Hepatocyte (in vitro differentiated cells): Measurements from ENCODE around the gene MIF. TPM values are rescaled to one million over a fixed set of nuclear protein-coding genes. Genes with fewer than 3 reads are reported as not detected.
A peak's percentile ranks its signal among the peaks of the same experiment; 100 is the strongest.

Source experiments
- DNase-seq: peaks from one replicate; pipeline ENCODE4 v3.0.0-alpha.2; 2016; ENCODE audit warnings: low spot score
- H2AFZ ChIP-seq: fragments of 200-600 bp; sonication (generic); 2 replicates; pipeline ENCODE4 v1.6.0; 2016; ENCODE audit warnings: antibody characterized with exemption, mild to moderate bottlenecking
- H3K27ac ChIP-seq: fragments of 200-600 bp; sonication (generic); 2 replicates; pipeline ENCODE4 v1.5.1; 2016; ENCODE audit warnings: mild to moderate bottlenecking
- H3K27me3 ChIP-seq: fragments of 200-600 bp; sonication (generic); 2 replicates; pipeline ENCODE4 v1.6.1; 2016
- H3K36me3 ChIP-seq: fragments of 200-600 bp; sonication (generic); replicated peaks from 2 replicates; pipeline ENCODE4 v1.5.1; 2016; ENCODE audit warnings: low read depth; ENCODE audit not compliant: insufficient read depth
- H3K4me1 ChIP-seq: fragments of 200-600 bp; sonication (generic); 2 replicates; pipeline ENCODE4 v1.5.1; 2016; ENCODE audit warnings: mild to moderate bottlenecking, moderate library complexity; ENCODE audit not compliant: insufficient read depth
- H3K4me2 ChIP-seq: fragments of 200-600 bp; sonication (generic); 2 replicates; pipeline ENCODE4 v1.6.0; 2016
- H3K4me3 ChIP-seq: fragments of 200-600 bp; sonication (generic); 2 replicates; pipeline ENCODE4 v1.5.1; 2016; ENCODE audit warnings: mild to moderate bottlenecking
- H3K79me2 ChIP-seq: fragments of 200-600 bp; sonication (generic); 2 replicates; pipeline ENCODE4 v1.6.0; 2017; ENCODE audit warnings: mild to moderate bottlenecking
- H3K9me2 ChIP-seq: fragments of 200-600 bp; sonication (generic); replicated peaks from 2 replicates; pipeline ENCODE4 v1.6.0; 2017; ENCODE audit warnings: mild to moderate bottlenecking; ENCODE audit not compliant: insufficient read depth
- H3K9me3 ChIP-seq: fragments of 200-600 bp; sonication (generic); 2 replicates; pipeline ENCODE4 v1.5.1; 2016; ENCODE audit warnings: low read depth, mild to moderate bottlenecking
- H4K20me1 ChIP-seq: fragments of 200-600 bp; sonication (generic); 2 replicates; pipeline ENCODE4 v1.6.0; 2016; ENCODE audit warnings: mild to moderate bottlenecking; ENCODE audit not compliant: insufficient read depth, poor library complexity, severe bottlenecking
- EZH2 ChIP-seq: fragments of 200-600 bp; sonication (generic); IDR thresholded peaks from 2 replicates; pipeline ENCODE4 v1.6.1; 2016; ENCODE audit warnings: antibody characterized with exemption, mild to moderate bottlenecking, borderline replicate concordance
- EZH2phosphoT487 ChIP-seq: fragments of 200-600 bp; sonication (generic); IDR thresholded peaks from one replicate; pipeline ENCODE4 v1.6.1; 2018; ENCODE audit warnings: antibody characterized with exemption, mild to moderate bottlenecking, low read depth, moderate library complexity; ENCODE audit not compliant: unreplicated experiment, severe bottlenecking
- WGBS: methylation state at CpG from one replicate; pipeline ENCODE4 v1.1.6; 2016; ENCODE audit warnings: low lambda C conversion rate; ENCODE audit errors: missing lambda C conversion rate; 5-methylcytosine and 5-hydroxymethylcytosine counted together
- polyA plus RNA-seq: library from polyadenylated mRNA; unstranded; fragments of >200 nt; fragmentation: Nextera tagmentation; extraction: Ambion mirVana; gene quantifications from 2 replicates; pipeline ENCODE4 v1.2.1, GENCODE V29; 2016
- total RNA-seq: library from RNA; depleted of rRNA; stranded (reverse); fragments of >200 nt; gene quantifications from 2 replicates; pipeline ENCODE4 v1.2.3, GENCODE V29; 2014
- TF ChIP-seq, protein P1 (sequence below): fragments of 200-600 bp; sonication (generic); IDR thresholded peaks from 2 replicates; pipeline ENCODE4 v1.5.1; 2016; ENCODE audit warnings: antibody characterized with exemption, mild to moderate bottlenecking; ENCODE audit not compliant: poor library complexity

MIF gene
- total RNA-seq (240 and 306 TPM in 2 replicates), polyA plus RNA-seq (2,070 and 2,177 TPM in 2 replicates)

GRCh38 chr22:23893945-23894709 lies at the start of gene MIF:
TSS of gene MIF (plus strand) at chr22:23894383. CDS start at chr22:23894475, 92 bp downstream.
- no peaks in the 10 kb centered on the region for H3K9me2 ChIP-seq
- TF ChIP-seq, protein P1, sequence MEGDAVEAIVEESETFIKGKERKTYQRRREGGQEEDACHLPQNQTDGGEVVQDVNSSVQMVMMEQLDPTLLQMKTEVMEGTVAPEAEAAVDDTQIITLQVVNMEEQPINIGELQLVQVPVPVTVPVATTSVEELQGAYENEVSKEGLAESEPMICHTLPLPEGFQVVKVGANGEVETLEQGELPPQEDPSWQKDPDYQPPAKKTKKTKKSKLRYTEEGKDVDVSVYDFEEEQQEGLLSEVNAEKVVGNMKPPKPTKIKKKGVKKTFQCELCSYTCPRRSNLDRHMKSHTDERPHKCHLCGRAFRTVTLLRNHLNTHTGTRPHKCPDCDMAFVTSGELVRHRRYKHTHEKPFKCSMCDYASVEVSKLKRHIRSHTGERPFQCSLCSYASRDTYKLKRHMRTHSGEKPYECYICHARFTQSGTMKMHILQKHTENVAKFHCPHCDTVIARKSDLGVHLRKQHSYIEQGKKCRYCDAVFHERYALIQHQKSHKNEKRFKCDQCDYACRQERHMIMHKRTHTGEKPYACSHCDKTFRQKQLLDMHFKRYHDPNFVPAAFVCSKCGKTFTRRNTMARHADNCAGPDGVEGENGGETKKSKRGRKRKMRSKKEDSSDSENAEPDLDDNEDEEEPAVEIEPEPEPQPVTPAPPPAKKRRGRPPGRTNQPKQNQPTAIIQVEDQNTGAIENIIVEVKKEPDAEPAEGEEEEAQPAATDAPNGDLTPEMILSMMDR = peak; percentile 96
- TF ChIP-seq EZH2phosphoT487 (no peak), EZH2 (no peak)
- under 1% methylated on average over 52 of the region's 72 CpGs for WGBS
- H3K4me1 ChIP-seq = peaks cover 15% of the 10 kb centered on the region
- no peaks in the 10 kb centered on the region for H3K27me3 ChIP-seq
- H3K4me2 ChIP-seq = peak within 1 kb of the TSS; percentile 94
- no peaks in the 10 kb centered on the region for H3K36me3 ChIP-seq
- peak within 1 kb of the TSS; percentile 99 for H3K27ac ChIP-seq
- DNase-seq = peak; percentile 96
- peak within 1 kb of the TSS; percentile 41 for H2AFZ ChIP-seq
- H3K79me2 ChIP-seq = peaks cover 20% of the 10 kb centered on the region
- peak within 1 kb of the TSS; percentile 89 for H3K4me3 ChIP-seq
- H4K20me1 ChIP-seq = peaks cover 7% of the 10 kb centered on the region
- no peaks in the 10 kb centered on the region for H3K9me3 ChIP-seq

DNA sequence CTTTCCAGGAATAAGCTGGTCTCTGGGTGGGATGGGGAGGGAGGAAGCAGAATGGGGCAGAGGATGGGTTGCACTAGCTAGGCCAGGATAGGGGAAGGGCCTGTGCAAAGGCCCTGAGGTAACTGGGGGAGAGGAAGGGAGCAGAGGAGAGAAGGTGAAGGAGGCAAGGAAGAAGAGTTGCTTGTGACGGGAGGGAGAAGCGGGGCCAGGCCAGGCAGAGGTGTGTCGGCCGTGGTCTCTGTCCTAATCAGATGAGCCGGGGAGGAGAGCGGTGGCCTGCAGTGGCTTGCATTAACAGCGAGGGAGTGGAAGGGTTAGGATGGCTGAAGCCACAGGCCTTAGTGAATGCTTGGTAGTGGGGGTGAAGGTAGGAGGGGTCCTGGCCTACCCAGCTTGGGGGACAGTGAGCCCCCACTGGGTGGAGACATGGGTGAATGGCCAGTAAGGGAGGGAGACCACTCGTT lies 49.4 kb upstream of the MIF start:
- H3K27me3 ChIP-seq = no peaks in the 10 kb centered on the region
- no peaks in the 10 kb centered on the region for H3K9me2 ChIP-seq
- no peak for DNase-seq
- H3K4me1 ChIP-seq = peaks cover 33% of the 10 kb centered on the region
- no peak for TF ChIP-seq EZH2phosphoT487
- TF ChIP-seq, protein P1 = no peak
- TF ChIP-seq EZH2 = no peak
- no peak overlapping the region for H2AFZ ChIP-seq
- H3K36me3 ChIP-seq = no peaks in the 10 kb centered on the region
- no peaks in the 10 kb centered on the region for H3K79me2 ChIP-seq
- no peak overlapping the region for H3K4me2 ChIP-seq
- H4K20me1 ChIP-seq = no peaks in the 10 kb centered on the region
- H3K9me3 ChIP-seq = no peaks in the 10 kb centered on the region
- H3K4me3 ChIP-seq = no peak overlapping the region
- no peak overlapping the region for H3K27ac ChIP-seq
- WGBS = 81% methylated on average over 8 of the region's 8 CpGs

DNA sequence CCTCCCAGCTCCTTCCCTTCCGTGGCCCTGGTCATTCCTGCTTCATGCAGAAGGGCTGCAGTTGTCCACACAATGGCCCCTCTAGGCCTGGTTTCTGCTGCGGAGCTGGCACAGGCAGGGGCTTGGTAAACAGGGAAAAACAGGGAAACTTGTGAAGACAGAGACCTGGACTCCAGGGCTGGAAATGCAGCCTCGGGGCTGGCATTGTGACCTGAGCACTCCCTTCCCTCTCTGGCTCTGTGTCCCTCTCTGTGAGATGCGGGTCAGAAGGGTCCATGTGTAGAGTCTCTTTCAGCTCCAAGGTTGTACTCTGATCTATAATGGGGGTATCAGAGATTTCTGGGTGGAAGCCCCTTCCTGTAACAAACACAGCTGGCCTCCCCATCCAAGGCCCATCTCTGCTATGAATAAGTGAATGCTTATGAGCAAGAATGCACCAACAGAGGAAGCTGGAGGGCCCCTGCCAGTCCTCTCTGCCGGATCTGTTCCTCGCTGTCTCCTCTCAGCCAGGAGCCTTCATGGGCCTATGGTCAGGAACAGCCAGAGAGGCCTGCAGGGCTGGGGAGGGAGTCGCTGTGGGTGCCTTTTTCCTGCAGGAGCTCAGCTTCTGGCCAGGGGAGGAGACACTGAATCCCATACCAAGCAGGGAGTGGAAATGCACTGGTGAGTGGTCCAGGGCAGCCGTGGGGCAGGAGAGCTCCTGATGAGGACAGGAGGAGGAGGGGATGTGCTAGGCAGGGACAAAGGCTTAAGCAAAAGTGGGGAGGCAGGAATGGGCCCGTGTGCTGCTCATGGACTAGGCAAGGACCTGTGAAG lies 48.7 kb upstream of the MIF start:
- WGBS = 79% methylated on average over 9 of the region's 9 CpGs
- Histone ChIP-seq H3K4me3 (no peak overlapping the region), H3K4me2 (no peak overlapping the region), H3K27me3 (no peaks in the 10 kb centered on the region), H3K9me2 (no peaks in the 10 kb centered on the region), H3K79me2 (no peaks in the 10 kb centered on the region), H3K9me3 (no peaks in the 10 kb centered on the region), H4K20me1 (no peaks in the 10 kb centered on the region), H2AFZ (no peak overlapping the region), H3K4me1 (peaks cover 34% of the 10 kb centered on the region), H3K36me3 (no peaks in the 10 kb centered on the region), H3K27ac (peak overlapping the region; percentile 76)
- TF ChIP-seq EZH2phosphoT487 = no peak
- TF ChIP-seq EZH2 = no peak
- TF ChIP-seq, protein P1 = no peak
- no peak for DNase-seq
